ENCODE data around the gene INTS15. TPM values are rescaled to one million over a fixed set of nuclear protein-coding genes. Genes with fewer than 3 reads are reported as not detected.

Gene INTS15
- total RNA-seq, 4 donors from 2014 or later = 34.0 to 95.7 (median 53.0) TPM

DNA sequence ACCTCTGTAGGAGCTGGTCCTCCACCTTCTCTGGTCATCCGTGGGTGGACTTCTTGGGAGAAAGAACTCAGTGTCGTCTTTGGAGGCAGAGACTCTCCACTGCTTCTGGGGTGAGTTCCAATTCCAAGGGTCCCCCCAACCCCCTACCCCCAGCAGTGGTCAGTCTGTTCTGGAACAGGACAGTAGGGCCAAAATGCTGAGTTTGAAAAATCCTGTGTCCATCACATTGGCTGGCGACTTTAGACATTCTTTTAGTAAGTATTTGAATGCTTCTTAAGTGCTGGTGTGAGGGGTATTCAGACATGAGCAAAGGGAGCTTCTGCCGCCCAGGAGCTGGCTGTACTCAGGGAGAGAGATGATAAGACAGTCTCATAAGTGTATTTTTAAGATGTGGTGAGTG lies 49.2 kb downstream of the INTS15 start:
- DNase-seq = no peak
- Histone ChIP-seq H3K4me3 (no peak overlapping the region), H3K27me3 (no peaks in the 10 kb centered on the region), H3K9me3 (no peaks in the 10 kb centered on the region), H3K27ac (no peak overlapping the region), H3K4me1 (peaks cover 0 to 22% (median 11%) of the 10 kb centered on the region in 4 donors), H3K36me3 (peaks cover 0 to 37% (median 0%) of the 10 kb centered on the region in 3 donors)
- no peak for TF ChIP-seq POLR2A (IDR thresholded peaks at IDR 0.05)
- TF ChIP-seq, protein P1, sequence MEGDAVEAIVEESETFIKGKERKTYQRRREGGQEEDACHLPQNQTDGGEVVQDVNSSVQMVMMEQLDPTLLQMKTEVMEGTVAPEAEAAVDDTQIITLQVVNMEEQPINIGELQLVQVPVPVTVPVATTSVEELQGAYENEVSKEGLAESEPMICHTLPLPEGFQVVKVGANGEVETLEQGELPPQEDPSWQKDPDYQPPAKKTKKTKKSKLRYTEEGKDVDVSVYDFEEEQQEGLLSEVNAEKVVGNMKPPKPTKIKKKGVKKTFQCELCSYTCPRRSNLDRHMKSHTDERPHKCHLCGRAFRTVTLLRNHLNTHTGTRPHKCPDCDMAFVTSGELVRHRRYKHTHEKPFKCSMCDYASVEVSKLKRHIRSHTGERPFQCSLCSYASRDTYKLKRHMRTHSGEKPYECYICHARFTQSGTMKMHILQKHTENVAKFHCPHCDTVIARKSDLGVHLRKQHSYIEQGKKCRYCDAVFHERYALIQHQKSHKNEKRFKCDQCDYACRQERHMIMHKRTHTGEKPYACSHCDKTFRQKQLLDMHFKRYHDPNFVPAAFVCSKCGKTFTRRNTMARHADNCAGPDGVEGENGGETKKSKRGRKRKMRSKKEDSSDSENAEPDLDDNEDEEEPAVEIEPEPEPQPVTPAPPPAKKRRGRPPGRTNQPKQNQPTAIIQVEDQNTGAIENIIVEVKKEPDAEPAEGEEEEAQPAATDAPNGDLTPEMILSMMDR (IDR thresholded peaks at IDR 0.05) = no peak

DNA sequence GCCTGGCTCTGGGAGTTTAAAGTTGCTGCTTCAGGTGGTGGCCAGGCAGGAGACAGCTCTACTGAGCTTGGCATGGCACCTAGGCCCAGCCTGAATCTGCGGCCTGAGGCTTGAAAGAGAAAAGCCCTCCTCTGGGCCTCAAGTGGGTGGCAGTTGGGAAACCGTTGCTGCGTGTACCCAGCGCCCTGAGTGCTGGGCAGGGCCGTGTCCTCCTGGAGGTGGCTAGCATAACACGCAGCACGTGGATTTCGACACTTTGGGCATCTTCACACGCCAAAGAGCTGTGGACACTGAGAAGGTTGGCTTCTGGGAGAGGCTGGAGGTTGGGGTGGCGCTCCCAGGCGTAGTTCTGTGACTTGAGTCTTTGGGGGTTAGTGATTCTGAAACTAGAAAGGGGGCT lies 49.8 kb downstream of the INTS15 start:
- H3K36me3 ChIP-seq = peaks cover 0 to 43% (median 0%) of the 10 kb centered on the region in 3 donors
- no peak for TF ChIP-seq POLR2A (IDR thresholded peaks at IDR 0.05)
- TF ChIP-seq, protein P1 (IDR thresholded peaks at IDR 0.05) = no peak
- H3K4me1 ChIP-seq = peaks cover 0 to 22% (median 11%) of the 10 kb centered on the region in 4 donors
- H3K9me3 ChIP-seq = no peaks in the 10 kb centered on the region
- H3K27ac ChIP-seq = no peak overlapping the region
- no peaks in the 10 kb centered on the region for H3K27me3 ChIP-seq
- no peak overlapping the region for H3K4me3 ChIP-seq
- no peak for DNase-seq

DNA sequence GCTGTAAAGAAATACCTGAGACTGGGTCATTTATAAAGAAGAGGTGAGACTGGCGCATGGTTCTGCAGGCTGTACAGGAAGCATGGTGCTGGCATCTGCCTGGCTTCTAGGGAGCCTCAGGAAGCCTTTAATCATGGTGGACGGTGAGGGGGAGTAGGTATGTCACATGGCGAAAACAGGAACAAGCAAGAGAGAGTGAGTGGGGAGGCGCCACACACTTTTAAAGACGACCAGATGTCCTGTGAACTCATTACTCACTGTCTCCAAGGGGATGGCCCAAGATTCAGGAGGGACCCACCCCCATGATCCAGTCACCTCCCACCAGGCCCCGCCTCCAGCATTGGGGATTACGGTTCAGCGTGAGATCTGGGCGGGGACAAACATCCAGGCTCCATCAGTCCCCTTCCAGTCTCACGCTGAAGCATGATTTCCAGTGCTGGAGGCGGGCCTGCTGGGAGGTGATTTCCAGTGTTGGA lies 50.5 kb downstream of the INTS15 start:
- H3K27me3 ChIP-seq = no peaks in the 10 kb centered on the region
- TF ChIP-seq POLR2A (IDR thresholded peaks at IDR 0.05) = no peak
- TF ChIP-seq, protein P1 (IDR thresholded peaks at IDR 0.05) = no peak
- peaks cover 0 to 22% (median 11%) of the 10 kb centered on the region in 4 donors for H3K4me1 ChIP-seq
- peaks cover 0 to 50% (median 0%) of the 10 kb centered on the region in 3 donors for H3K36me3 ChIP-seq
- DNase-seq = no peak
- no peak overlapping the region for H3K27ac ChIP-seq
- H3K9me3 ChIP-seq = no peaks in the 10 kb centered on the region
- H3K4me3 ChIP-seq = no peak overlapping the region

DNA sequence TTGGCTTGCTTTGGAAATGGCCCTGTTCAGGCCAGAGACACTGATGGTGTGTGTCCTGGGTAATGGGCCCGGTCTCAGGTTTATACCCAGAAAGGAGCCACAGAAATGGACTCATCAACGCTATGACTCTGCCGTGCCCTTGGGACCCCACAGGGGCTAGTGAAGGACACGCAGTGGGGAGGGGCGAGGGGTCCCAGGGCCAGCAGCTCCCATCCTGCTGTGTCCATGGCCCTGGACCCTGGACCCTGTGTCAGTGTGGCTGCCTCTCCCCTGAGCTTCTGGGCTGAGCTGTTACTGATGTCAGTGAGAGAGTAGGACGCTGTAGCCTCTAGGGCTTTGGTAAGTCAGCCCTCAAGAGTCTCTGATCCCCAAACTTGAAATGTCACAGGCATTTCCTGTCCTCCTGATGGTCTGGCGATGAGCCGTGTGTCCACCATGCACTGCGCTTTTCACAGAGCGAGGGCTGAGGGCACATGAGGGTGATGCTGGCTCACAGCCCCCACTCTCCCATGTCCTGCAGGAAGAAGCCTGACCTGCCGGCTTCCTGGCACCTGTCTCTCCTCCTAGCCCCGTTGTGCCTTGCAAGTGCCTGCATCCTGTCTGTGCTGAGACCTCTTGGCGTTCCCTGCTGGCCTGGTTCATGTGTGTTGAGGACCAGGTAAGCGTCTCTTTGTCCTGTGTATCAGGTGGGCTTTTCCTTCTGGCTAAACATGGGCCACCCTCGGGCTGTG lies 51.6 kb downstream of the INTS15 start:
- no peak for TF ChIP-seq POLR2A (IDR thresholded peaks at IDR 0.05)
- TF ChIP-seq, protein P1 (IDR thresholded peaks at IDR 0.05) = no peak
- no peaks in the 10 kb centered on the region for H3K27me3 ChIP-seq
- no peaks in the 10 kb centered on the region for H3K9me3 ChIP-seq
- peaks cover 0 to 15% (median 10%) of the 10 kb centered on the region in 4 donors for H3K4me1 ChIP-seq
- peaks cover 0 to 59% (median 0%) of the 10 kb centered on the region in 3 donors for H3K36me3 ChIP-seq
- no peak for DNase-seq
- H3K4me3 ChIP-seq = no peak overlapping the region
- no peak overlapping the region for H3K27ac ChIP-seq

DNA sequence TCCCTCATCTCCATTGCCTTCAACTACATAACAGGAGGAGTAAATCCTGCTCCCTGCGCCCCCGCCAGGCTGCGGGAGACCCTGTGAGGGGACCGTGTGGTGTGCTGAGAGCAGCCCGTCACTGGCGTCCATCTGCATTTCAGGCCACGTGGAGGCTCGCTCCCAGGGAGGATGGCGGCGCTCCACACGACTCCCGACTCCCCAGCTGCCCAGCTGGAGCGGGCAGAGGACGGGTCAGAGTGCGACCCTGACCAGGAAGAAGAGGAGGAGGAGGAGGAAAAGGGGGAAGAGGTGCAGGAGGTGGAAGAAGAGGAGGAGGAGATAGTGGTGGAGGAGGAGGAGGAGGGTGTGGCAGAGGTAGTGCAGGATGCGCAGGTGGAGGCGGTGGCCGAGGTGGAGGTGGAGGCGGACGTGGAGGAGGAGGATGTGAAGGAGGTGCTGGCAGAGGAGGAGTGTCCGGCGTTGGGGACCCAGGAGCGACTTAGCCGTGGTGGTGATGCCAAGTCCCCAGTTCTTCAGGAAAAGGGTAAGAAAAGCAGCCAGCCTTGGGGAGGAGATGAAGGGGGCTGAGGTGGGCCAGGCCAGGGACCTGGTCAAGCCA lies 52.5 kb downstream of the INTS15 start:
- Histone ChIP-seq H3K4me3 (no peak overlapping the region), H3K4me1 (peaks cover 0 to 12% (median 8%) of the 10 kb centered on the region in 4 donors), H3K9me3 (no peaks in the 10 kb centered on the region), H3K27ac (no peak overlapping the region), H3K27me3 (no peaks in the 10 kb centered on the region), H3K36me3 (peaks cover 0 to 66% (median 0%) of the 10 kb centered on the region in 3 donors)
- TF ChIP-seq, protein P1 (IDR thresholded peaks at IDR 0.05) = no peak
- TF ChIP-seq POLR2A (IDR thresholded peaks at IDR 0.05) = no peak
- no peak for DNase-seq
